ENCODE results near the gene TCAF2. TPM values are rescaled to one million over a fixed set of nuclear protein-coding genes. Genes with fewer than 3 reads are reported as not detected.
"Not testable (repeated sequence)": the region's sequence is repeated elsewhere in the genome, so short reads cannot be mapped to it uniquely, and the experiment has no call there.

The TCAF2 gene
- total and polyA plus RNA-seq, 2 donors (not counting 1 experiment from before 2014, with no cell fraction given): 4.1 to 15.9 TPM

- H4K20me1 ChIP-seq (ENCODE audit: control insufficient read depth, insufficient read depth, low read length, poor library complexity, severe bottlenecking); H3K27me3 ChIP-seq (replicated peaks in 1 of 4; ENCODE audit: control extremely low read depth in 1 of 4, control insufficient read depth in 3 of 4, insufficient read depth in 4 of 4, low read length in 3 of 4); H3K4me3 ChIP-seq (ENCODE audit: control extremely low read depth in 1 of 5, extremely low read depth in 1 of 5, insufficient read depth in 1 of 5, low read depth in 2 of 5, low read length in 4 of 5); H3K27me3 Mint-ChIP-seq; POLR2A ChIA-PET; H3K36me3 ChIP-seq (replicated peaks in 1 of 2; ENCODE audit: control extremely low read depth in 1 of 2, control insufficient read depth in 1 of 2, extremely low read depth in 1 of 2, insufficient read depth in 2 of 2, low read length in 1 of 2); CTCF ChIA-PET; DNase-seq; ATAC-seq (ENCODE audit: low read depth); H3K9ac ChIP-seq (ENCODE audit: low read length); intact Hi-C loops (cut with micrococcal nuclease); H2AFZ ChIP-seq (ENCODE audit: insufficient read depth, low read depth, low read length, poor library complexity, severe bottlenecking); H3K4me3 Mint-ChIP-seq; H3K4me1 ChIP-seq (ENCODE audit: control insufficient read depth in 2 of 2, insufficient read depth in 2 of 2, low read length in 2 of 2); H3K27ac Mint-ChIP-seq; H3K9me3 ChIP-seq (ENCODE audit: control extremely low read depth in 1 of 3, control insufficient read depth in 2 of 3, insufficient read depth in 1 of 3, low read length in 2 of 3); H3K79me2 ChIP-seq (ENCODE audit: control insufficient read depth, insufficient read depth, low read length); H3K9me3 Mint-ChIP-seq (ENCODE audit: insufficient read depth); H3K4me1 Mint-ChIP-seq; H3K27ac ChIP-seq (ENCODE audit: low read length in 2 of 2); H3K4me2 ChIP-seq (replicated peaks; ENCODE audit: low read depth, low read length, poor library complexity, severe bottlenecking): not testable (repeated sequence)
- no CpG with 5 or more reads among the region's 3 CpGs for WGBS (ENCODE audit: insufficient coverage)
Observed at GRCh38 chr7:143649902-143650301, 29.1 kb downstream of the TCAF2 start.

GRCh38 chr7:143650447-143650846 is 29.7 kb downstream of the TCAF2 start:
- H3K4me1 Mint-ChIP-seq; H3K4me2 ChIP-seq (replicated peaks; ENCODE audit: low read depth, low read length, poor library complexity, severe bottlenecking); DNase-seq; H3K27me3 Mint-ChIP-seq; H3K27ac Mint-ChIP-seq; H3K9ac ChIP-seq (ENCODE audit: low read length); H3K79me2 ChIP-seq (ENCODE audit: control insufficient read depth, insufficient read depth, low read length); H2AFZ ChIP-seq (ENCODE audit: insufficient read depth, low read depth, low read length, poor library complexity, severe bottlenecking); H4K20me1 ChIP-seq (ENCODE audit: control insufficient read depth, insufficient read depth, low read length, poor library complexity, severe bottlenecking); intact Hi-C loops (cut with micrococcal nuclease); H3K9me3 Mint-ChIP-seq (ENCODE audit: insufficient read depth); ATAC-seq (ENCODE audit: low read depth); H3K4me3 ChIP-seq (ENCODE audit: control extremely low read depth in 1 of 5, extremely low read depth in 1 of 5, insufficient read depth in 1 of 5, low read depth in 2 of 5, low read length in 4 of 5); H3K4me3 Mint-ChIP-seq; POLR2A ChIA-PET; H3K9me3 ChIP-seq (ENCODE audit: control extremely low read depth in 1 of 3, control insufficient read depth in 2 of 3, insufficient read depth in 1 of 3, low read length in 2 of 3); H3K27me3 ChIP-seq (replicated peaks in 1 of 4; ENCODE audit: control extremely low read depth in 1 of 4, control insufficient read depth in 3 of 4, insufficient read depth in 4 of 4, low read length in 3 of 4); H3K27ac ChIP-seq (ENCODE audit: low read length in 2 of 2); CTCF ChIA-PET; H3K36me3 ChIP-seq (replicated peaks in 1 of 2; ENCODE audit: control extremely low read depth in 1 of 2, control insufficient read depth in 1 of 2, extremely low read depth in 1 of 2, insufficient read depth in 2 of 2, low read length in 1 of 2); H3K4me1 ChIP-seq (ENCODE audit: control insufficient read depth in 2 of 2, insufficient read depth in 2 of 2, low read length in 2 of 2): not testable (repeated sequence)
- WGBS (ENCODE audit: insufficient coverage): no CpG with 5 or more reads among the region's 8 CpGs

Small RNA genes lying within 50 kb of the gene (small RNA-seq; reads per million reads assigned to genes)
- not detected for gene AC073264.2 (ENCODE audit: insufficient read length, low read depth, low replicate concordance)
- not detected for gene RNU6-162P (ENCODE audit: insufficient read length, low read depth, low replicate concordance)

Other genes with a start within 250 kb of the TCAF2 start
- gene ZYX, start 239.6 kb upstream of the TCAF2 start, total RNA-seq: 53.8 and 55.2 TPM in 2 replicates
- gene ZYX, start 239.6 kb upstream of the TCAF2 start, polyA plus RNA-seq: 22.2 and 32.3 TPM in 2 replicates
- 0.12 and 0.49 TPM in 2 replicates for gene EPHA1, start 212.1 kb upstream of the TCAF2 start, total RNA-seq
- gene EPHA1, start 212.1 kb upstream of the TCAF2 start, polyA plus RNA-seq: 0.39 and 0.50 TPM in 2 replicates
- gene TAS2R60, start 177.5 kb upstream of the TCAF2 start, total RNA-seq: not detected in 2 replicates
- not detected in 2 replicates for gene TAS2R60, start 177.5 kb upstream of the TCAF2 start, polyA plus RNA-seq
- gene TAS2R41, start 143.1 kb upstream of the TCAF2 start, total RNA-seq: not detected in 2 replicates
- gene TAS2R41, start 143.1 kb upstream of the TCAF2 start, polyA plus RNA-seq: not detected in 2 replicates
- not detected in 2 replicates for gene CTAGE15, start 49.2 kb upstream of the TCAF2 start, total RNA-seq
- 0.03 TPM in 1 of 2 replicates, not detected in the other for gene CTAGE15, start 49.2 kb upstream of the TCAF2 start, polyA plus RNA-seq
- 1.9 TPM in 2 replicates for gene CTAGE6, start 136.7 kb downstream of the TCAF2 start, total RNA-seq
- gene CTAGE6, start 136.7 kb downstream of the TCAF2 start, polyA plus RNA-seq: 0.10 TPM in 1 of 2 replicates, not detected in the other